Measurements from ENCODE around the gene MKRN1. TPM values are rescaled to one million over a fixed set of nuclear protein-coding genes. Genes with fewer than 3 reads are reported as not detected.
"Not testable (repeated sequence)": the region's sequence is repeated elsewhere in the genome, so short reads cannot be mapped to it uniquely, and the experiment has no call there.

The MKRN1 gene
- total RNA-seq, 4 donors from 2014 or later, result 58.1 to 95.8 (median 79.5) TPM

GRCh38 chr7:140426130-140426529, 53.2 kb downstream of the MKRN1 start:
- TF ChIP-seq POLR2AphosphoS5 (IDR thresholded peaks at IDR 0.05), result no peak
- no peak for TF ChIP-seq EP300 (IDR thresholded peaks at IDR 0.05)
- TF ChIP-seq POLR2A (IDR thresholded peaks at IDR 0.05), result no peak
- TF ChIP-seq CTCF (IDR thresholded peaks at IDR 0.05), result no peak
- no peaks in the 10 kb centered on the region for H3K27me3 ChIP-seq
- 93% methylated on average over 5 of the region's 6 CpGs for WGBS
- no peak for DNase-seq (ENCODE audit: low spot score in 2 of 2)
- no peak overlapping the region for H3K27ac ChIP-seq
- H3K36me3 ChIP-seq, result no peaks in the 10 kb centered on the region
- no peaks in the 10 kb centered on the region for H3K4me1 ChIP-seq
- H3K4me3 ChIP-seq, result no peak overlapping the region
- no peaks in the 10 kb centered on the region for H3K9me3 ChIP-seq

DNA sequence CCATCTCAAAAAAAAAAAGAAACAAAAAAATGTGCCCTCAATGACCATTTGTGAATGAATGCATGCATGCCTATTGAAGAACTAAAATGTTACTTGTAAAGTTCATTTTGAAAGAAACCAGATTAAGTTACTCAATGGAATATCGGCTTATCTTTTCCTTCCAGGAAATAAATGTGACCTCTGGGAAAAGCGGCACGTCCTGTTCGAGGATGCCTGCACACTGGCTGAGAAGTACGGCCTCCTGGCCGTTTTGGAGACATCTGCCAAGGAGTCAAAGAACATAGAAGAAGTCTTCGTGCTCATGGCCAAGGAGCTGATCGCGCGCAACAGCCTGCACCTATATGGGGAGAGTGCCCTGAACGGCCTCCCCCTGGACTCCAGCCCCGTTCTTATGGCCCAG, 53.6 kb downstream of the MKRN1 start:
- 71% methylated on average over 12 of the region's 12 CpGs for WGBS
- H3K27me3 ChIP-seq, result no peaks in the 10 kb centered on the region
- H3K4me3 ChIP-seq, result no peak overlapping the region
- TF ChIP-seq CTCF (IDR thresholded peaks at IDR 0.05) (no peak), POLR2A (IDR thresholded peaks at IDR 0.05) (no peak), POLR2AphosphoS5 (IDR thresholded peaks at IDR 0.05) (no peak), EP300 (IDR thresholded peaks at IDR 0.05) (no peak)
- no peaks in the 10 kb centered on the region for H3K9me3 ChIP-seq
- no peaks in the 10 kb centered on the region for H3K36me3 ChIP-seq
- no peak overlapping the region for H3K27ac ChIP-seq
- DNase-seq (ENCODE audit: low spot score in 2 of 2), result no peak
- no peaks in the 10 kb centered on the region for H3K4me1 ChIP-seq

DNA sequence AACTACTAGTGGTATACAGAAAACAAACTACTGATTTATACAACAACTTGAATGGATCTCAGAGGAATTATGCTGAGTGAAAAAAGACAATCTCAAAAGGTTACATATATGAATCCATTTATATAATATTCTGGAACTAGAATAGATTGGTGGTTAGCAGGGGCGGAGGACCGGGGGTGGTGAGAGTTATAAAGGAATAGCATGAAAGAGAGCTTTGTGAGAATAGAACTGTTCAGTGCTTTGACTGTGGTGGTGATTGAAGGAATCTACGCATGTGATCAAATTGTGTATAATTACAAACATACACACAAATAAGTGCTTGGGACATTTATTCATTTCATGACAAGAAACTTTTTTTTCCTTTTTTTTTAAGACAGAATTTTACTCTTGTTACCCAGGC, 55.8 kb downstream of the MKRN1 start:
- no peak for TF ChIP-seq CTCF (IDR thresholded peaks at IDR 0.05)
- H3K4me3 ChIP-seq, result no peak overlapping the region
- DNase-seq (ENCODE audit: low spot score in 2 of 2), result no peak
- 77% methylated on average over 3 of the region's 3 CpGs for WGBS
- H3K36me3 ChIP-seq, result no peaks in the 10 kb centered on the region
- H3K27me3 ChIP-seq, result no peaks in the 10 kb centered on the region
- H3K4me1 ChIP-seq, result no peaks in the 10 kb centered on the region
- H3K9me3 ChIP-seq, result no peaks in the 10 kb centered on the region
- H3K27ac ChIP-seq, result no peak overlapping the region

- WGBS, result 86% methylated on average over 2 of the region's 2 CpGs
- no peaks in the 10 kb centered on the region for H3K4me1 ChIP-seq
- DNase-seq (ENCODE audit: low spot score in 2 of 2), result no peak
- no peak for TF ChIP-seq EP300 (IDR thresholded peaks at IDR 0.05)
- no peak for TF ChIP-seq CTCF (IDR thresholded peaks at IDR 0.05)
- no peak for TF ChIP-seq POLR2AphosphoS5 (IDR thresholded peaks at IDR 0.05)
- no peak for TF ChIP-seq POLR2A (IDR thresholded peaks at IDR 0.05)
- no peaks in the 10 kb centered on the region for H3K9me3 ChIP-seq
- no peak overlapping the region for H3K27ac ChIP-seq
- no peaks in the 10 kb centered on the region for H3K27me3 ChIP-seq
- no peak overlapping the region for H3K4me3 ChIP-seq
- H3K36me3 ChIP-seq, result no peaks in the 10 kb centered on the region
Observed at GRCh38 chr7:140421521-140421920, 57.8 kb downstream of the MKRN1 start.

GRCh38 chr7:140418653-140419052, 60.7 kb downstream of the MKRN1 start:
- H3K4me1 ChIP-seq, result no peaks in the 10 kb centered on the region
- H3K27ac ChIP-seq, result no peak overlapping the region
- H3K4me3 ChIP-seq, result no peak overlapping the region
- H3K9me3 ChIP-seq, result no peaks in the 10 kb centered on the region
- no peak for DNase-seq (ENCODE audit: low spot score in 2 of 2)
- no peaks in the 10 kb centered on the region for H3K27me3 ChIP-seq
- TF ChIP-seq POLR2A (IDR thresholded peaks at IDR 0.05) (no peak), EP300 (IDR thresholded peaks at IDR 0.05) (no peak), CTCF (IDR thresholded peaks at IDR 0.05) (no peak), POLR2AphosphoS5 (IDR thresholded peaks at IDR 0.05) (no peak)
- no peaks in the 10 kb centered on the region for H3K36me3 ChIP-seq
- 90% methylated on average over 4 of the region's 4 CpGs for WGBS

DNA sequence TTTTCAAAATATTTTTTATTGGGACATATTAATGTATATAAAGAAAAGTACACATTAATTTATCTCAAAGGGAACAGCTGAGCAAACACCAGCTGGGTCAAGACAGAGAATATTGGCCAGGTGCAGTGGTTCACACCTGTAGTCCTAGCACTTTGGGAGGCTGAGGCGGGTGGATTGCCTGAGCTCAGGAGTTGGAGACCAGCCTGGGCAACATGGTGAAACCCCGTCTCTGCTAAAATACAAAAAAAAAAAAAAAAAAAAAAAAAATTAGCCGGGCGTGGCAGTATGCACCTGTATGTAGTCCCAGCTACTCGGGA, 61.2 kb downstream of the MKRN1 start:
- WGBS, result 80% methylated on average over 5 of the region's 5 CpGs
- DNase-seq (ENCODE audit: low spot score in 2 of 2), result not testable (repeated sequence)

More for the DNA sequence above, 61.2 kb downstream of the MKRN1 start:
- not testable (repeated sequence) for H3K9me3 ChIP-seq, H3K27me3 ChIP-seq, H3K36me3 ChIP-seq, H3K4me1 ChIP-seq, H3K4me3 ChIP-seq, H3K27ac ChIP-seq

All from suprapubic skin (tissue), 4 donors.